Testis (tissue), 2 donors: ENCODE measurements around the gene ALOX5.

Experiments used
- POLR2A ChIP-seq: fragments of 450-650 bp; IDR thresholded peaks from one replicate; pipeline ENCODE4 v1.6.1; 2017; ENCODE audit warnings: antibody characterized with exemption, mild to moderate bottlenecking, moderate library complexity
- TF ChIP-seq, protein P1 (sequence below), 3 experiments: fragments of 450-650 bp in 2 of 3; fragments of 200-600 bp in 1 of 3; sonication (generic) in 1 of 3; IDR thresholded peaks; one replicate each; pipeline ENCODE4 v1.5.1; 2016 to 2019; ENCODE audit warnings: antibody characterized with exemption in 3 of 3, mild to moderate bottlenecking in 2 of 3, moderate library complexity in 1 of 3

DNA sequence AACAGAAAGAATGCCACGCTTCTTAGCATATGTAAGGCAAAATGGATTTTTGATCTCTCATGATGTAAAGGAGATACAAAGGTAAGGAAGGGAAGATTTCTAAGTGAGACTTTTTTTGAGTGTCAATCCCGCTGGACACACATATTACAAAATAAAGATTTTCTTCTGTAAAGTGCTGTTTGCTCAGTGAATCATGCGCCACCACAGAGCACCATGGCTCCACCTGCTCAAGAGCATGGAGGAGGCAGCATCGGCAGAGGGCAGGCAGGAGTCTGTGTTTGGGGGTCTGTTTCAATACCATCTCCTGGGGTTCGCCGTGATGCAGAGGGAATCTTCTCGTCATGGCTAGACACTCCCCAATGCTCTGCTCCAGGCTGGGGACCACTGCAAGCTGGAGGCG is 83.5 kb downstream of the ALOX5 start:
- TF ChIP-seq, protein P1, sequence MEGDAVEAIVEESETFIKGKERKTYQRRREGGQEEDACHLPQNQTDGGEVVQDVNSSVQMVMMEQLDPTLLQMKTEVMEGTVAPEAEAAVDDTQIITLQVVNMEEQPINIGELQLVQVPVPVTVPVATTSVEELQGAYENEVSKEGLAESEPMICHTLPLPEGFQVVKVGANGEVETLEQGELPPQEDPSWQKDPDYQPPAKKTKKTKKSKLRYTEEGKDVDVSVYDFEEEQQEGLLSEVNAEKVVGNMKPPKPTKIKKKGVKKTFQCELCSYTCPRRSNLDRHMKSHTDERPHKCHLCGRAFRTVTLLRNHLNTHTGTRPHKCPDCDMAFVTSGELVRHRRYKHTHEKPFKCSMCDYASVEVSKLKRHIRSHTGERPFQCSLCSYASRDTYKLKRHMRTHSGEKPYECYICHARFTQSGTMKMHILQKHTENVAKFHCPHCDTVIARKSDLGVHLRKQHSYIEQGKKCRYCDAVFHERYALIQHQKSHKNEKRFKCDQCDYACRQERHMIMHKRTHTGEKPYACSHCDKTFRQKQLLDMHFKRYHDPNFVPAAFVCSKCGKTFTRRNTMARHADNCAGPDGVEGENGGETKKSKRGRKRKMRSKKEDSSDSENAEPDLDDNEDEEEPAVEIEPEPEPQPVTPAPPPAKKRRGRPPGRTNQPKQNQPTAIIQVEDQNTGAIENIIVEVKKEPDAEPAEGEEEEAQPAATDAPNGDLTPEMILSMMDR (IDR thresholded peaks at IDR 0.05), result no peak
- no peak for TF ChIP-seq POLR2A
